HFF-Myc (cell line): Measurements from ENCODE around the gene TRPV5.
A peak's percentile ranks its signal among the peaks of the same experiment; 100 is the strongest.

Experiments used
- DNase-seq: peaks from one replicate; pipeline ENCODE4 v3.0.0-alpha.2; 2011; ENCODE audit warnings: low read depth; ENCODE audit errors: extremely low read depth
- H3K4me3 ChIP-seq: replicated peaks from 2 replicates; pipeline ENCODE4 v1.5.1; 2011; ENCODE audit warnings: low read depth, mild to moderate bottlenecking, control low read depth, low read length
- CTCF ChIP-seq: IDR thresholded peaks from 2 replicates; pipeline ENCODE4 v1.5.1; 2012; ENCODE audit warnings: mild to moderate bottlenecking, low read depth, low read length, control low read depth; ENCODE audit errors: missing control alignments

Gene TRPV5

GRCh38 chr7:142942746-142943145 lies 9.2 kb upstream of the TRPV5 start:
- H3K4me3 ChIP-seq = no peak overlapping the region
- DNase-seq = no peak
- no peak for TF ChIP-seq CTCF

- H3K4me3 ChIP-seq = no peak overlapping the region
- DNase-seq = no peak
- TF ChIP-seq CTCF = no peak
Measured at GRCh38 chr7:142941541-142941940, 8.0 kb upstream of the TRPV5 start.

GRCh38 chr7:142940966-142941535 lies 7.5 kb upstream of the TRPV5 start:
- TF ChIP-seq CTCF = no peak
- no peak overlapping the region for H3K4me3 ChIP-seq
- no peak for DNase-seq

GRCh38 chr7:142939226-142939910 lies 5.8 kb upstream of the TRPV5 start, which contains the start of gene LLCFC1:
Gene LLCFC1 (plus strand): TSS chr7:142939484. CDS start chr7:142939622, 138 bp downstream.
- DNase-seq = no peak
- no peak within 1 kb of the TSS for H3K4me3 ChIP-seq
- peak; percentile 26 for TF ChIP-seq CTCF

- TF ChIP-seq CTCF = no peak
- no peak overlapping the region for H3K4me3 ChIP-seq
- DNase-seq = no peak
Measured at GRCh38 chr7:142938611-142939010, 5.1 kb upstream of the TRPV5 start.

- H3K4me3 ChIP-seq = no peak overlapping the region
- DNase-seq = no peak
- no peak for TF ChIP-seq CTCF
Measured at GRCh38 chr7:142935941-142936565, 2.5 kb upstream of the TRPV5 start.
